Tibial nerve (tissue), 3 donors: ENCODE measurements around the gene TRPM8.

ENCODE experiments used
- CTCF ChIP-seq, 5 experiments: fragments of 200-600 bp in 3 of 5; fragments of 450-650 bp in 2 of 5; sonication (generic) in 3 of 5; IDR thresholded peaks; one replicate each; pipeline ENCODE4 v1.5.1; 2016 to 2019; ENCODE audit warnings: antibody characterized with exemption in 5 of 5, mild to moderate bottlenecking in 3 of 5, moderate library complexity in 2 of 5
- POLR2A ChIP-seq, 2 donors: fragments of 450-650 bp; IDR thresholded peaks; one replicate each; pipeline ENCODE4 v1.6.1; 2017; ENCODE audit warnings: antibody characterized with exemption in 2 of 2, mild to moderate bottlenecking in 2 of 2, moderate library complexity in 2 of 2

- TF ChIP-seq CTCF (IDR thresholded peaks at IDR 0.05): no peak
- no peak for TF ChIP-seq POLR2A (IDR thresholded peaks at IDR 0.05)
These were observed 2.8 kb downstream of the TRPM8 start for GRCh38 chr2:233919938-233920337.
